ENCODE measurements around the gene EEF1B2.
"Not testable (repeated sequence)": the region's sequence is repeated elsewhere in the genome, so short reads cannot be mapped to it uniquely, and the experiment has no call there.

Gene EEF1B2

DNA sequence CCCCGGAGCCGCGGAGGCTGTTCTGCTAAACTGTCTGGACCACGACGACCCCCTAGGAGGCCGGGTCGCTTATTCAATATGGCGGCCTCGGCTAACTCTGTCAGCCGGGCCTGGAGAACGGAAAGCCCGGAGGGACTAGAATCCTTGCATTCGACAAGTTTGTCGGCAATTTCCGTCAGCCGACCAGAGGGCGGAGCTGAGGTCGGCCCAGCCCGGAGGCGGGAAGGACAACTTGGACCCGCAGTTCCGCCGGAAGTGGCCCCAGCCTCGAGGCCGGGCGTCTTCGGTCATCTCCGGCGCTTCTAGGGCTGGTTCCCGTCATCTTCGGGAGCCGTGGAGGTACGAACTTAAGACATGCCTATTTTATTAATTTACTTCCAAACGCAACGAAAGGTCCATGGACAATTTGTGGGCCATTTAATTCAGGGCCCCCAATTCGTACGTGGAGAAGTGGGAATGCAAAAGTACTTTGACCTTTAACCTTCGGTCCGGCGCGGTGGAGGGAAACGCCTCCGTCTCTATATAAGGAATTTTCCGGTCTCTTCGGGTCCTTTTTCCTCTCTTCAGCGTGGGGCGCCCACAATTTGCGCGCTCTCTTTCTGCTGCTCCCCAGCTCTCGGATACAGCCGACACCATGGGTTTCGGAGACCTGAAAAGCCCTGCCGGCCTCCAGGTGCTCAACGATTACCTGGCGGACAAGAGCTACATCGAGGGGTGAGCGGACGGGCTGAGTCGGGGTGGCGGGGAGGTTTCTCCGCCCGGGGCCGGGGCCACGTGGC is at the start of gene EEF1B2, which contains the start of gene NDUFS1:
Gene EEF1B2, plus strand, starts transcription at position 550 of the 779 bp plus-strand sequence. Its CDS starts 85 bp downstream, at position 635.
Gene NDUFS1, minus strand, starts transcription at position 99 of the 779 bp plus-strand sequence. CDS start 5,766 bp downstream, outside the sequence.
- Histone ChIP-seq H4K20me1 (peaks cover 53% of the 10 kb centered on the region), H3K36me3 (peaks cover 54% of the 10 kb centered on the region)
- TF ChIP-seq Cebpa-rat (IDR thresholded peaks at IDR 0.05), result no peak

DNA sequence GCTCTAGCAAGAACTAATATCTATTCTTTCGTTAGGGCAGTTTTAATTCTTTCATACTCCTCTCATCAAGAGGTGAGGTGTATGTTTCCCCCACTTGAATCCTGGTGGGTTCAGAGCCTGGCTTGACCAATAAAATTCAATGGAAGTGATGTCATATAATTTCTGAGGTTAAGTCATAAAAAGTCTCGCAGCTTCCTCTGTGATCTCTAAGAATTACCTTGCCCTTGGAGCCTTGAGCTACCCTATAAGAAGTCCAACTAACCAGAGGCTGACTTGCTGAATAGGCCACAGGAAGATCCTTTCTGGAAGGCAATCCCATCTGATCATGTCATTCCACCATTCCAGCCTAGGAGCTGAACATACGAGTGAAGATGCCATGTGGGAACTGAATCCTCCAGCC is 47.6 kb upstream of the EEF1B2 start:
- Histone ChIP-seq H3K4me1 (peaks cover 6% of the 10 kb centered on the region), H4K20me1 (no peaks in the 10 kb centered on the region), H3K4me3 (no peak overlapping the region), H3K36me3 (peaks cover 37% of the 10 kb centered on the region), H3K9ac (no peak overlapping the region), H3K27ac (no peak overlapping the region), H3K27me3 (no peaks in the 10 kb centered on the region), H3K4me2 (no peak overlapping the region), H3K9me3 (no peaks in the 10 kb centered on the region)
- no peak for TF ChIP-seq Cebpa-rat (IDR thresholded peaks at IDR 0.05)

More for the DNA sequence above, at the start of gene EEF1B2, which contains the start of gene NDUFS1:
- Histone ChIP-seq H3K4me3 (peak within 1 kb of the TSS; percentile 86), H3K27me3 (no peaks in the 10 kb centered on the region), H3K9ac (peak within 1 kb of the TSS; percentile 95), H3K4me2 (peak within 1 kb of the TSS; percentile 95), H3K4me1 (peaks cover 37% of the 10 kb centered on the region), H3K9me3 (no peaks in the 10 kb centered on the region), H3K27ac (peak within 1 kb of the TSS; percentile 96)

DNA sequence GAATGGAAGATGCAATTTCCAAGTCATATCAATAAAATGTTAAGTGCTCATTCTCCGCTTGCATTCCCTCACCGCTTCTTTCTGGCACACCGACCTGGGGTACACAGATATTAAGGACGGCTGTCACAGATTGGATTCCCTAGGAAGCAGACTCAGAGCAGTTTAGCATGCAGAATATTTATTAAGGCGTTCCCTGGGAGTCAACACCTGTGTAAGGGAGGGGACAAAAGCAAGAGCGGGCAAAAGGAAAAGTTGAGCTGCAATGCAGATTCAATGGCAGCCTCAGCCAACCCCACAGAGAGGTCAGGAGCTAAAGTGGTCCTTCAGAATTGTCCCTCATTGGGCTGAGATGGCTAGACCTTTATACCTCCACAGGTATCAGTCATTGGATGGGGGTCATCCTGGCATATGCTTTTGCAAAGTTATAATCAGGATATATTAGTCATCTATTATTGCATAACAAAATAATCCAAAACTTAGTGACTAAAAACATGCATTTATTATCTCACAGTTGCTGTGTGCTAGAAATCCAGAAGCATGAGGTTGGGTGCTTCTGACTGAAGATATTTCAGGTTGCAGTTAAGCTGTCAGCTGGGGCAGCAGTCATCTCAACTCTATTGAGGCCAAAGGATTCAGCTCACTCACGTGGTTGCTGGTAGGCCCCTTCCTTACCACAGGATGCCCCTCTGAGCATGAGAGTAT is 46.7 kb upstream of the EEF1B2 start:
- H3K9me3 ChIP-seq, result no peaks in the 10 kb centered on the region
- TF ChIP-seq Cebpa-rat (IDR thresholded peaks at IDR 0.05), result no peak

DNA sequence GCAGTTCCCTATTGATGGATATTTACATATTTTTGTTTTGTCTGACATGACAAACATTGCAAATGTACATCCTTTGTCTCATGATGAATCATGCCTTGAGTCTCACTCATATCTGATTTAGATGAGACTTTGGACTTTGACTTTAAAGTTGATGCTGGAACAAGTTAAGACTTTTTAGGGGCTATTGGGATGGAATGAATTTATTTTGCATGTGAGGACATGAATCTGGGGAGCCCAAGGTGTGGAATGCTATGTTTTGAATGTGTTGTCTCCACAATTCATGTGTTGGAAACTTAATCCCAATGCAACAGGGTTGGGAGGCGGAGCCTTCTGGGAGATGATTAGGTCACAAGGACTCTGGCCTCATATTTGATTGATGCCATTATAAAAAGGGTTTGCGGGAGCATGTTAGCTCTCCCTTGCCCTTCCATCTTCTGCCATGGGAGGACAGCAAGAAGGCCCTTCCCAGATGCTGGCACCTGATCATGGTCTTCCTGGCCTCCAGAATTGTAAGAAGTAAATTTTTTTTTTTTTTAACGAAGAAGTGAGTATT is 44.6 kb upstream of the EEF1B2 start:
- no peaks in the 10 kb centered on the region for H3K27me3 ChIP-seq
- H4K20me1 ChIP-seq, result no peaks in the 10 kb centered on the region
- H3K9ac ChIP-seq, result no peak overlapping the region
- H3K4me2 ChIP-seq, result no peak overlapping the region
- H3K4me3 ChIP-seq, result no peak overlapping the region
- TF ChIP-seq Cebpa-rat (IDR thresholded peaks at IDR 0.05), result no peak
- no peaks in the 10 kb centered on the region for H3K4me1 ChIP-seq
- peaks cover 62% of the 10 kb centered on the region for H3K36me3 ChIP-seq
- no peak overlapping the region for H3K27ac ChIP-seq
- no peaks in the 10 kb centered on the region for H3K9me3 ChIP-seq

More for the DNA sequence above, 46.7 kb upstream of the EEF1B2 start:
- Histone ChIP-seq H3K4me3 (no peak overlapping the region), H3K4me1 (peaks cover 6% of the 10 kb centered on the region), H3K4me2 (no peak overlapping the region), H3K27me3 (no peaks in the 10 kb centered on the region), H3K36me3 (peaks cover 43% of the 10 kb centered on the region), H4K20me1 (no peaks in the 10 kb centered on the region), H3K27ac (no peak overlapping the region), H3K9ac (no peak overlapping the region)

DNA sequence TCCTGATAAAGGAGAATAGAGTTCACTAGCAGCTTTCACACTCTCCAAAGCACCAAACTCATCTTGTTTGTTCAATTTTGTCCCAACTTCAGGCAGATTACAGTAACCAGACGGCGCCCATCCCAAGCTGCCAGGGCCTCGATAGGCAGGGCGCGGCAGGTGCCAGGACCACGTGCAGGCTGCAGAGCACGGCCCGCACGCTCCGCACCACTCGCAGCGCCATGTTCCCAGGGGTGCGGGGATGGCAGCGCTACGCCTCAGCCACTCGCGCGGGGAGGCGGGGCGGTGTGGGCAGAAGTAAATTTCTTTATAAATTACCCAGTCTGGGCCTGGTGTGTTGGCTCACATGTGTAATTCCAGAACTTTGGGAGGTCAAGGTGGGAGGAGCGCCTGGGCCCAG is 43.4 kb upstream of the EEF1B2 start:
- no peak overlapping the region for H3K9ac ChIP-seq
- no peak overlapping the region for H3K27ac ChIP-seq
- peaks cover 74% of the 10 kb centered on the region for H3K36me3 ChIP-seq
- peaks cover 6% of the 10 kb centered on the region; the same call in 1 of the 2 replicates for H3K9me3 ChIP-seq
- H3K27me3 ChIP-seq, result no peaks in the 10 kb centered on the region
- no peaks in the 10 kb centered on the region for H4K20me1 ChIP-seq
- H3K4me2 ChIP-seq, result no peak overlapping the region
- no peaks in the 10 kb centered on the region for H3K4me1 ChIP-seq
- TF ChIP-seq Cebpa-rat (IDR thresholded peaks at IDR 0.05), result no peak
- H3K4me3 ChIP-seq, result no peak overlapping the region

- H3K9me3 ChIP-seq, result peaks cover 11% of the 10 kb centered on the region; the same call in 1 of the 2 replicates
- H3K4me2 ChIP-seq, H3K27me3 ChIP-seq, H4K20me1 ChIP-seq, H3K27ac ChIP-seq, H3K9ac ChIP-seq, H3K4me1 ChIP-seq, H3K4me3 ChIP-seq: not testable (repeated sequence)
- H3K36me3 ChIP-seq, result peaks cover 94% of the 10 kb centered on the region
Observed at GRCh38 chr2:206122569-206122968, 37.1 kb upstream of the EEF1B2 start.

DNA sequence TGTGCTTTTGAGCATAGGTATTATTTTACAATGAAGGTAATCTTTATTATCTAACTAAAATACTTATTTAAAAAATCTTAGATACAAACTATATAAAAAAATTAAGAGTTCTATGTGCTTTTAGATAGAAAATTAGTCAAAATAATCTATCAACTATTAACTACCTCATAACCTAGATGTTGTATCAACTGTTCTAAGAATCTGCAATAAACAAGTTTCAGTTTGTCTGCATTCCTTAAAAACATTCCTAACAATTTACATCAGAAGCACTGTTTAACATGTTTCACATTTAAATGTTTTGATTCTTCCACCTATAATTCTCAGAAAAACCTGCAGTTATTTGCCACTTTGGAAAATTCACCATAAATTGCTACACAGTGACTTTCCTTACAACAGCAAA is 33.8 kb upstream of the EEF1B2 start:
- Histone ChIP-seq H4K20me1 (no peaks in the 10 kb centered on the region), H3K27ac (no peak overlapping the region), H3K4me2 (no peak overlapping the region), H3K36me3 (peaks cover 96% of the 10 kb centered on the region), H3K4me3 (no peak overlapping the region), H3K27me3 (no peaks in the 10 kb centered on the region), H3K4me1 (no peaks in the 10 kb centered on the region), H3K9me3 (peaks cover 7% of the 10 kb centered on the region; the same call in 1 of the 2 replicates), H3K9ac (no peak overlapping the region)
- TF ChIP-seq Cebpa-rat (IDR thresholded peaks at IDR 0.05), result no peak

DNA sequence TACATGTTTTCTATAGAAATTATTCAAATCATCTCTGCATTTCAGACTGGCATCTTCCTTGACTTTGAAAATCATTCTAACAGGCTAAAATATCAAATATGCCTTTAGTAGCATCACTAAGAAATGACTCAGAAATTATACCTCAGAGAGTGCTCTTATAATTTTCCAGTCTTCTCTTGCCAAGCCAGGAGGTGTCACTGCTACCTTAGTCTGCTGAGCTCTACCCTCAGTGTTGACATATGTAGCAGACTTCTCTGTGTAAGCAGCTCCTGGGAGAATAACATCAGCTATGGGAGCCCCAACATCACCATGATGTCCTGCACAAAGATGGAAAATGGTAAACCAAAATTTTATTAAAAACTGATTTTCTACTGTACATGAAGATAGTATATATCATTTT is 32.0 kb upstream of the EEF1B2 start:
- Histone ChIP-seq H4K20me1 (no peaks in the 10 kb centered on the region), H3K9me3 (no peaks in the 10 kb centered on the region), H3K4me3 (no peak overlapping the region), H3K27me3 (no peaks in the 10 kb centered on the region), H3K36me3 (peaks cover 93% of the 10 kb centered on the region), H3K4me2 (no peak overlapping the region), H3K4me1 (no peaks in the 10 kb centered on the region), H3K9ac (no peak overlapping the region), H3K27ac (no peak overlapping the region)
- no peak for TF ChIP-seq Cebpa-rat (IDR thresholded peaks at IDR 0.05)

DNA sequence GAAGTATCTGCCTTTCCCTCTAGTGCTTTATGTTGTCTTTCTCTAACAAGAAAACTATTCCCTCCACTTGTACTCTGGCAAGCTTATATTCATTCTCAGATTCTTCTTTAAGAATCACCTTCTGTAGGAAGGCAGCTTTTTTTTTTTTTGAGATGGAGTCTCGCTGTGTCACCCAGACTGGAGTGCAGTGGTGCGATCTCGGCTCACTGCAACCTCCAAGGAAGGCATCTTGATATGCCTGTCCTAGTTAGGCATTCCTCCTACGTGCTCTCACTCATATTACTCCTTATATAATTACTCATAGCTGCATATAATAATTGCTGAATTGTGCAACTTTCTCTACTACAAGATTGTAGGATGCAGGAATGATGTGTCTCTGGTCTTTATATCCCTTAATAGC is 16.2 kb upstream of the EEF1B2 start:
- Histone ChIP-seq H3K4me1 (no peaks in the 10 kb centered on the region), H3K27me3 (no peaks in the 10 kb centered on the region), H3K27ac (no peak overlapping the region), H3K9me3 (no peaks in the 10 kb centered on the region), H3K4me3 (no peak overlapping the region), H3K4me2 (no peak overlapping the region), H3K36me3 (peaks cover 96% of the 10 kb centered on the region), H3K9ac (no peak overlapping the region), H4K20me1 (peaks cover 12% of the 10 kb centered on the region; the same call in 1 of the 2 replicates)
- TF ChIP-seq Cebpa-rat (IDR thresholded peaks at IDR 0.05), result no peak

DNA sequence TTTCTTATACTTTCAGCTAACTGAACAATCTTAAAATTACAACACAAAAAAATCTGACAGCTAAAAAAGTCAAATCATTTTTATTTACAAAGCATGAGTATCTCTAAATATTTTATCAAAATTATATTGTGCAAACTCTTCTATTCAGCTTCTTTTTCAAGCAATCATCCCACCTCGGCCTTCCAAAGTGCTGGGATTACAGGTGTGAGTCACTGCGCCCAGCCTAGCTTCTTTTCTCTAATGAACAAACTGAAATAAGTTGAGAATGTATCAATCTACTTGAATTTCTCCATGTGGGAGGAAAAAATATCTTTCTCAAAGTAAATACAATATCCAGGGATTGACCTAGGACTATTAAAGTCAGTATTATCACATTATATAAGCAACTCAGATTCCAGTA is 15.3 kb upstream of the EEF1B2 start:
- Histone ChIP-seq H3K27ac (no peak overlapping the region), H3K36me3 (peaks cover 95% of the 10 kb centered on the region), H3K9ac (no peak overlapping the region), H3K4me3 (no peak overlapping the region), H3K9me3 (no peaks in the 10 kb centered on the region), H3K27me3 (no peaks in the 10 kb centered on the region), H3K4me1 (no peaks in the 10 kb centered on the region), H3K4me2 (no peak overlapping the region), H4K20me1 (peaks cover 12% of the 10 kb centered on the region; the same call in 1 of the 2 replicates)
- TF ChIP-seq Cebpa-rat (IDR thresholded peaks at IDR 0.05), result no peak

Data from BLaER1 (cell line).